ENCODE data around the gene SPATA20. TPM values are rescaled to one million over a fixed set of nuclear protein-coding genes. Genes with fewer than 3 reads are reported as not detected.
A peak's percentile ranks its signal among the peaks of the same experiment; 100 is the strongest.

Gene SPATA20
- total RNA-seq, 1 donor from 2014 or later = 463 TPM

- DNase-seq (ENCODE audit: low spot score in 2 of 2) = peak; percentile 55 to 92
- Histone ChIP-seq H3K4me1 (peaks cover 3 to 16% of the 10 kb centered on the region in 2 donors), H3K27ac (peak overlapping the region; percentile 28 to 52), H3K9me3 (no peaks in the 10 kb centered on the region), H3K4me3 (peak overlapping the region; percentile 64 to 75), H3K27me3 (no peaks in the 10 kb centered on the region), H3K36me3 (no peaks in the 10 kb centered on the region)
- peak in 2 of 3 experiments; percentile 19 to 37 for TF ChIP-seq CTCF (IDR thresholded peaks at IDR 0.05)
- intact Hi-C loops (cut with DNase I) = loop anchor here (1.0 to 2.0 kb wide), 2 partner anchors 59 to 64 kb away; partner anchors contain the start of gene RSAD1
These were observed 5.0 kb upstream of the SPATA20 start for GRCh38 chr17:50541716-50542688.

GRCh38 chr17:50542795-50543774, 3.9 kb upstream of the SPATA20 start:
- no peaks in the 10 kb centered on the region for H3K9me3 ChIP-seq
- intact Hi-C loops (cut with DNase I) = loop anchor here (1.0 kb wide), 1 partner anchor 65 kb away; the partner anchor contains the start of gene RSAD1
- no peak for TF ChIP-seq CTCF (IDR thresholded peaks at IDR 0.05)
- H3K4me1 ChIP-seq = peaks cover 3 to 24% of the 10 kb centered on the region in 2 donors
- no peaks in the 10 kb centered on the region for H3K27me3 ChIP-seq
- H3K36me3 ChIP-seq = no peaks in the 10 kb centered on the region
- H3K4me3 ChIP-seq = peak overlapping the region in 1 of 2 donors; percentile 75
- no peak for DNase-seq (ENCODE audit: low spot score in 2 of 2)
- H3K27ac ChIP-seq = no peak overlapping the region

- Histone ChIP-seq H3K4me3 (no peak overlapping the region), H3K27ac (no peak overlapping the region), H3K36me3 (peaks cover 3% of the 10 kb centered on the region in 2 donors), H3K27me3 (no peaks in the 10 kb centered on the region), H3K4me1 (peaks cover 3 to 24% of the 10 kb centered on the region in 2 donors), H3K9me3 (no peaks in the 10 kb centered on the region)
- intact Hi-C loops (cut with DNase I) = no loop called here
- no peak for DNase-seq (ENCODE audit: low spot score in 2 of 2)
- no peak for TF ChIP-seq CTCF (IDR thresholded peaks at IDR 0.05)
These were observed 2.5 kb upstream of the SPATA20 start for GRCh38 chr17:50544516-50544915.

- Histone ChIP-seq H3K27ac (no peak overlapping the region), H3K9me3 (no peaks in the 10 kb centered on the region), H3K4me1 (peaks cover 3 to 24% of the 10 kb centered on the region in 2 donors), H3K27me3 (no peaks in the 10 kb centered on the region), H3K36me3 (peaks cover 3% of the 10 kb centered on the region in 2 donors), H3K4me3 (no peak overlapping the region)
- DNase-seq (ENCODE audit: low spot score in 2 of 2) = no peak
- intact Hi-C loops (cut with DNase I) = loop anchor here (5.0 kb wide), 1 partner anchor 407 kb away; no protein-coding TSS in a partner anchor
- TF ChIP-seq CTCF (IDR thresholded peaks at IDR 0.05) = no peak
These were observed 1.7 kb upstream of the SPATA20 start for GRCh38 chr17:50545311-50545710.

GRCh38 chr17:50546701-50547034, 306 bp upstream of the SPATA20 start:
- DNase-seq (ENCODE audit: low spot score in 2 of 2) = no peak
- H3K4me1 ChIP-seq = peaks cover 3 to 17% of the 10 kb centered on the region in 2 donors
- no peak for TF ChIP-seq CTCF (IDR thresholded peaks at IDR 0.05)
- no peaks in the 10 kb centered on the region for H3K9me3 ChIP-seq
- H3K36me3 ChIP-seq = peaks cover 3 to 6% of the 10 kb centered on the region in 2 donors
- H3K4me3 ChIP-seq = peak overlapping the region; percentile 69 to 76
- no peak overlapping the region for H3K27ac ChIP-seq
- intact Hi-C loops (cut with DNase I) = loop anchor here (1.0 to 5.0 kb wide), 3 partner anchors 80 to 406 kb away; no protein-coding TSS in a partner anchor
- no peaks in the 10 kb centered on the region for H3K27me3 ChIP-seq
